CD4-positive, CD25-positive, alpha-beta regulatory T cell (primary cell): ENCODE measurements around the gene SPATA25. TPM values are rescaled to one million over a fixed set of nuclear protein-coding genes. Genes with fewer than 3 reads are reported as not detected.
A peak's percentile ranks its signal among the peaks of the same experiment; 100 is the strongest.

ENCODE experiments used
- ATAC-seq, 2 donors: fragments of 150-1000 bp; cut with Tn5 transposase; one replicate each; pipeline ENCODE4 v1.10.0; 2021; ENCODE audit warnings: low read depth in 2 of 2, moderate number of reproducible peaks in 2 of 2, moderate library complexity in 1 of 2
- DNase-seq, 3 donors: peaks; one replicate each; pipeline versions ENCODE4 v3.0.0 to v3.0.0-alpha.2; 2012 to 2022; ENCODE audit warnings: mixed read lengths in 1 of 3
- H3K27ac ChIP-seq: one replicate; pipeline ENCODE4 v1.7.0; 2013; ENCODE audit warnings: mild to moderate bottlenecking, low read length; ENCODE audit not compliant: insufficient read depth, poor library complexity, severe bottlenecking
- H3K27me3 ChIP-seq: one replicate; pipeline ENCODE4 v1.7.0; 2013; ENCODE audit warnings: low read length; ENCODE audit not compliant: control insufficient read depth, insufficient read depth
- H3K36me3 ChIP-seq: one replicate; pipeline ENCODE4 v1.7.0; 2013; ENCODE audit warnings: mild to moderate bottlenecking, low read length, moderate library complexity; ENCODE audit not compliant: control insufficient read depth, insufficient read depth
- H3K4me1 ChIP-seq: 2 replicates; pipeline ENCODE4 v1.7.0; 2013; ENCODE audit warnings: mild to moderate bottlenecking, low read length; ENCODE audit not compliant: insufficient read depth, control insufficient read depth, poor library complexity, severe bottlenecking
- H3K4me3 ChIP-seq: one replicate; pipeline ENCODE4 v1.7.0; 2013; ENCODE audit warnings: low read depth, mild to moderate bottlenecking, low read length, moderate library complexity
- H3K9me3 ChIP-seq, 2 experiments: 1 replicate in 1 of 2; 2 replicates in 1 of 2; pipeline ENCODE4 v1.7.0; 2013; ENCODE audit warnings: low read length in 2 of 2, mild to moderate bottlenecking in 1 of 2, moderate library complexity in 1 of 2; ENCODE audit not compliant: control insufficient read depth in 2 of 2
- H3K27ac Mint-ChIP-seq, 3 donors: one replicate each; pipeline ENCODE4 v1.8.0; 2020 to 2022; ENCODE audit warnings: mild to moderate bottlenecking in 3 of 3, mixed read lengths in 3 of 3, moderate library complexity in 2 of 3
- H3K27me3 Mint-ChIP-seq: one replicate; pipeline ENCODE4 v1.8.0; 2022; ENCODE audit warnings: mild to moderate bottlenecking, mixed read lengths
- H3K36me3 Mint-ChIP-seq: one replicate; pipeline ENCODE4 v1.8.0; 2020; ENCODE audit warnings: mixed read lengths
- H3K4me1 Mint-ChIP-seq, 4 donors: one replicate each; pipeline ENCODE4 v1.8.0; 2020 to 2022; ENCODE audit warnings: mixed read lengths in 4 of 4, mild to moderate bottlenecking in 1 of 4
- H3K4me3 Mint-ChIP-seq, 4 donors: one replicate each; pipeline ENCODE4 v1.8.0; 2020 to 2022; ENCODE audit warnings: mild to moderate bottlenecking in 4 of 4, mixed read lengths in 4 of 4, moderate library complexity in 3 of 4
- H3K9me3 Mint-ChIP-seq, 7 donors: one replicate each; pipeline ENCODE4 v1.8.0; 2020 to 2022; ENCODE audit warnings: mixed read lengths in 7 of 7, mild to moderate bottlenecking in 3 of 7, moderate library complexity in 2 of 7
- polyA plus RNA-seq, 4 donors: library from polyadenylated mRNA; unstranded; fragments of 300-500 nt; fragmentation: Illumina TruSeq; gene quantifications; one replicate each; pipeline ENCODE4 v1.2.3, GENCODE V29; 2021
- total RNA-seq: library from RNA; stranded (reverse); gene quantifications from one replicate; pipeline ENCODE4 v1.2.3, GENCODE V29; 2022

The SPATA25 gene
- total and polyA plus RNA-seq, 5 donors from 2014 or later, result 0.54 TPM; not detected in 4

DNA sequence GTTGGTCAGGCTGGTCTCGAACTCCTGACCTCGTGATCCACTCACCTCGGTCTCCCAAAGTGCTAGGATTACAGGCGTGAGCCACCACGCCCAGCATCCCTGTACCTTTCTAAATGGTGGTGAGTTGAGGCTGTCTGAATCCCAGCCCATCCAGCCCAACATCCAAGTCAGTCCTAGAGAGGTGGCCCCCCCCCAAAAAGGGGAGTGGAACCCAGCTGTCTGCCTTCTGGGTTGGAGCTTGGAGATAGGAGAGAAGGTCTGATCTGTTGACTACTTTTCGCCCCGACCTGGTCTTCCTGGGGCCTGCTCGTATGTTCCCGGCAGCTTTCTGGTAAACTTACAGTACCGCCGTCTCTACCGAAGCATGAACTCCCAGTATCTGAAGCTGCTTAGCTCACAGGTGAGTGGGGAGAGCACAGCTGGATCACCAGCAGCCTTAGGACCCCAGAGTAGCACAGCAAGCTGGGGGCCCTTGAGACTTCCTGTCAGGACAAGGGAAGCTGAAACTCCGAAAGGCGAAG is 9.3 kb upstream of the SPATA25 start:
- Mint-ChIP-seq H3K4me3 (no peak overlapping the region), H3K27ac (peak overlapping the region in 1 of 3 donors; percentile 26), H3K4me1 (peaks cover 8 to 29% (median 19%) of the 10 kb centered on the region in 4 donors), H3K27me3 (no peaks in the 10 kb centered on the region), H3K9me3 (no peaks in the 10 kb centered on the region), H3K36me3 (peaks cover 18% of the 10 kb centered on the region)
- Histone ChIP-seq H3K9me3 (no peaks in the 10 kb centered on the region), H3K27ac (no peak overlapping the region), H3K27me3 (no peaks in the 10 kb centered on the region), H3K4me1 (peaks cover 18% of the 10 kb centered on the region), H3K36me3 (peaks cover 40% of the 10 kb centered on the region), H3K4me3 (no peak overlapping the region)
- ATAC-seq (no peak), DNase-seq (no peak)

GRCh38 chr20:45894797-45895196 is 7.4 kb upstream of the SPATA25 start:
- Mint-ChIP-seq H3K4me3 (peak overlapping the region in 1 of 4 donors; percentile 38), H3K36me3 (peaks cover 18% of the 10 kb centered on the region), H3K27me3 (no peaks in the 10 kb centered on the region), H3K9me3 (no peaks in the 10 kb centered on the region), H3K4me1 (peaks cover 12 to 40% (median 25%) of the 10 kb centered on the region in 4 donors), H3K27ac (no peak overlapping the region)
- Histone ChIP-seq H3K27me3 (no peaks in the 10 kb centered on the region), H3K9me3 (no peaks in the 10 kb centered on the region), H3K4me1 (peaks cover 34% of the 10 kb centered on the region), H3K36me3 (peaks cover 40% of the 10 kb centered on the region), H3K27ac (no peak overlapping the region), H3K4me3 (no peak overlapping the region)
- ATAC-seq, result no peak
- no peak for DNase-seq

GRCh38 chr20:45893831-45894230 is 6.4 kb upstream of the SPATA25 start:
- Mint-ChIP-seq H3K4me1 (peaks cover 15 to 46% (median 25%) of the 10 kb centered on the region in 4 donors), H3K4me3 (peak overlapping the region; percentile 47 to 94 (median 90)), H3K27me3 (no peaks in the 10 kb centered on the region), H3K27ac (peak overlapping the region; percentile 65 to 90 (median 80)), H3K36me3 (peaks cover 18% of the 10 kb centered on the region), H3K9me3 (no peaks in the 10 kb centered on the region)
- DNase-seq (no peak), ATAC-seq (no peak)
- H3K9me3 ChIP-seq, result no peaks in the 10 kb centered on the region
- H3K27me3 ChIP-seq, result no peaks in the 10 kb centered on the region
- no peak overlapping the region for H3K4me3 ChIP-seq
- H3K36me3 ChIP-seq, result peaks cover 35% of the 10 kb centered on the region
- peaks cover 35% of the 10 kb centered on the region for H3K4me1 ChIP-seq
- H3K27ac ChIP-seq, result peak overlapping the region; percentile 25

GRCh38 chr20:45892828-45893500 is 5.5 kb upstream of the SPATA25 start:
- peaks cover 35% of the 10 kb centered on the region for H3K4me1 ChIP-seq
- DNase-seq, result peak in 1 of 3 donors; percentile 67
- H3K4me1 Mint-ChIP-seq, result peaks cover 15 to 51% (median 25%) of the 10 kb centered on the region in 4 donors
- H3K4me3 ChIP-seq, result peak overlapping the region; percentile 73
- H3K27ac ChIP-seq, result peak overlapping the region; percentile 9
- H3K36me3 Mint-ChIP-seq, result peaks cover 18% of the 10 kb centered on the region
- no peaks in the 10 kb centered on the region for H3K9me3 Mint-ChIP-seq
- no peaks in the 10 kb centered on the region for H3K9me3 ChIP-seq
- peak overlapping the region; percentile 80 to 95 (median 89) for H3K27ac Mint-ChIP-seq
- peak overlapping the region; percentile 93 to 94 (median 94) for H3K4me3 Mint-ChIP-seq
- H3K27me3 ChIP-seq, result no peaks in the 10 kb centered on the region
- peak; percentile 33 to 35 for ATAC-seq
- H3K36me3 ChIP-seq, result peaks cover 27% of the 10 kb centered on the region
- H3K27me3 Mint-ChIP-seq, result no peaks in the 10 kb centered on the region

DNA sequence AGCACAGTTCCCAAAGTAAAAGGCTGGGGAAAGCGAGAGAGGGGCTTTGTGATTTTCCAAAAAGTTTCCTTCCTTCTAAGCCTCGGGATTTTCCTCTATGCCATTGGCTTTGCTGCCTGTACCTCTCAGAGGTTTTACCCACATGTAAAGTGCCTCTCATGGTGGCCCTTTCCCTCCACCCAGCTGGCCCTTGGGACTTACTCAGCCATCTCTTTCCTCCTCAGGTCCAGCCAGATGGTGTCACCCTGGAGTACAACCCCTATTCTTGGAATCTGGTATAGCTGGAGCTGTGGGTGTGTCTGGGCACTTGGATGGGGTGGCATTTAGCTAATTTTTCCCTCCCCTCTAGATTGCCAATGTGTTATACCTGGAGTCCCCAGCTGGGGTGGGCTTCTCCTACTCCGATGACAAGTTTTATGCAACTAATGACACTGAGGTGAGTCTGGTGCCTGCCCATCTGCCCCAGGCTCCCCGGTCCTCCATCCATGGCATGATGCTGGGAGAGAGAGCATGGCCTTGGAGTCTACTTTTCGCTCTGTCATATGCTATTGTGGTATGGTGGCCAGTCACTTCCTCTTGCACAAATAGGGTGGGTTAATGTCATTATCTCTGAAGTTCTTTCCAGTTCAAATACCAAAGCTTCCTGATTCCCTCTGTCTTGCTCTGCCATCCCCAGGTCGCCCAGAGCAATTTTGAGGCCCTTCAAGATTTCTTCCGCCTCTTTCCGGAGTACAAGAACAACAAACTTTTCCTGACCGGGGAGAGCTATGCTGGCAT is 4.8 kb upstream of the SPATA25 start:
- DNase-seq, result no peak
- no peaks in the 10 kb centered on the region for H3K9me3 ChIP-seq
- H3K27ac ChIP-seq, result peak overlapping the region; percentile 67
- peaks cover 35% of the 10 kb centered on the region for H3K4me1 ChIP-seq
- H3K4me3 ChIP-seq, result peak overlapping the region; percentile 73
- no peak for ATAC-seq
- peaks cover 23% of the 10 kb centered on the region for H3K36me3 ChIP-seq
- Mint-ChIP-seq H3K27ac (peak overlapping the region; percentile 61 to 89 (median 80)), H3K4me3 (peak overlapping the region; percentile 93 to 94 (median 94)), H3K36me3 (peaks cover 15% of the 10 kb centered on the region), H3K9me3 (no peaks in the 10 kb centered on the region), H3K27me3 (no peaks in the 10 kb centered on the region), H3K4me1 (peaks cover 15 to 55% (median 27%) of the 10 kb centered on the region in 4 donors)
- no peaks in the 10 kb centered on the region for H3K27me3 ChIP-seq

- ATAC-seq (peak; percentile 73 to 76), DNase-seq (peak; percentile 80 to 89 (median 80))
- peak within 1 kb of the TSS; percentile 89 to 97 (median 95) for H3K27ac Mint-ChIP-seq
- peaks cover 14% of the 10 kb centered on the region for H3K36me3 Mint-ChIP-seq
- no peaks in the 10 kb centered on the region for H3K9me3 Mint-ChIP-seq
- Histone ChIP-seq H3K36me3 (peaks cover 15% of the 10 kb centered on the region), H3K27me3 (no peaks in the 10 kb centered on the region), H3K4me3 (peak within 1 kb of the TSS; percentile 73), H3K27ac (peak within 1 kb of the TSS; percentile 67), H3K4me1 (peaks cover 35% of the 10 kb centered on the region), H3K9me3 (no peaks in the 10 kb centered on the region)
- peaks cover 15 to 59% (median 27%) of the 10 kb centered on the region in 4 donors for H3K4me1 Mint-ChIP-seq
- no peaks in the 10 kb centered on the region for H3K27me3 Mint-ChIP-seq
- peak within 1 kb of the TSS; percentile 93 to 94 (median 94) for H3K4me3 Mint-ChIP-seq
Measured at GRCh38 chr20:45890985-45891983, 3.9 kb upstream of the SPATA25 start, which contains the start of the genes CTSA and NEURL2. Gene CTSA, plus strand, starts transcription at chr20:45891335. Its CDS starts 234 bp downstream, at chr20:45891569. Gene NEURL2, minus strand, starts transcription at chr20:45891208. Its CDS starts 217 bp downstream, at chr20:45890991.
